Vagina (tissue), 2 donors: ENCODE results near the gene CCR9. TPM values are rescaled to one million over a fixed set of nuclear protein-coding genes. Genes with fewer than 3 reads are reported as not detected.
A peak's percentile ranks its signal among the peaks of the same experiment; 100 is the strongest.

Source experiments
- DNase-seq, 2 donors: peaks; one replicate each; pipeline ENCODE4 v3.0.0-alpha.2; 2017; ENCODE audit errors: extremely low spot score in 2 of 2
- H3K27ac ChIP-seq: fragments of 200-600 bp; sonication (generic); one replicate; pipeline ENCODE4 v1.5.1; 2019
- H3K27me3 ChIP-seq: fragments of 200-600 bp; sonication (generic); one replicate; pipeline ENCODE4 v1.5.1; 2019
- H3K36me3 ChIP-seq, 2 donors: fragments of 200-600 bp; sonication (generic); one replicate each; pipeline ENCODE4 v1.5.1; 2017 to 2019
- H3K4me1 ChIP-seq: fragments of 200-600 bp; sonication (generic); one replicate; pipeline ENCODE4 v1.5.1; 2019
- H3K4me3 ChIP-seq, 2 donors: fragments of 200-600 bp; sonication (generic); 1 replicate in 1 of 2; 2 replicates in 1 of 2; pipeline ENCODE4 v1.5.1; 2016 to 2019
- H3K9me3 ChIP-seq: fragments of 200-600 bp; sonication (generic); one replicate; pipeline ENCODE4 v1.5.1; 2019
- POLR2A ChIP-seq, 2 donors: fragments of 450-650 bp; IDR thresholded peaks; one replicate each; pipeline ENCODE4 v1.6.1; 2017; ENCODE audit warnings: antibody characterized with exemption in 2 of 2, mild to moderate bottlenecking in 2 of 2, moderate library complexity in 2 of 2
- POLR2AphosphoS5 ChIP-seq, 2 donors: sonication (generic); formaldehyde crosslinking; IDR thresholded peaks; one replicate each; pipeline ENCODE4 v1.9.0; 2017; ENCODE audit warnings: antibody characterized with exemption in 2 of 2, mild to moderate bottlenecking in 2 of 2, low read depth in 1 of 2; ENCODE audit not compliant: insufficient read depth in 1 of 2
- intact Hi-C: fragments of 100-400 bp; cut with DNase I; formaldehyde crosslinking; loops from one replicate; pipeline ENCODE4 v1.15.1; 2023
- small RNA-seq: library from RNA; depleted of rRNA; stranded (forward); fragments of <200 nt; gene quantifications from one replicate; pipeline ENCODE3, GENCODE V24; 2016
- total RNA-seq: library from RNA; depleted of rRNA; stranded (reverse); fragments of >200 nt; gene quantifications from one replicate; pipeline ENCODE4 v1.2.3, GENCODE V29; 2016
- TF ChIP-seq, protein P1 (sequence below), 3 experiments: fragments of 450-650 bp in 2 of 3; fragments of 200-600 bp in 1 of 3; sonication (generic) in 1 of 3; IDR thresholded peaks; one replicate each; pipeline ENCODE4 v1.5.1; 2017 to 2019; ENCODE audit warnings: antibody characterized with exemption in 3 of 3, mild to moderate bottlenecking in 2 of 3, moderate library complexity in 2 of 3

CCR9 gene
- total RNA-seq, 1 donor from 2014 or later = not detected

GRCh38 chr3:45949432-45949831 is 63.1 kb downstream of the CCR9 start:
- Histone ChIP-seq H3K9me3 (no peaks in the 10 kb centered on the region), H3K36me3 (peaks cover 0 to 58% of the 10 kb centered on the region in 2 donors), H3K27ac (peak overlapping the region; percentile 79), H3K4me1 (peaks cover 45% of the 10 kb centered on the region), H3K4me3 (no peak overlapping the region), H3K27me3 (no peaks in the 10 kb centered on the region)
- TF ChIP-seq, protein P1, sequence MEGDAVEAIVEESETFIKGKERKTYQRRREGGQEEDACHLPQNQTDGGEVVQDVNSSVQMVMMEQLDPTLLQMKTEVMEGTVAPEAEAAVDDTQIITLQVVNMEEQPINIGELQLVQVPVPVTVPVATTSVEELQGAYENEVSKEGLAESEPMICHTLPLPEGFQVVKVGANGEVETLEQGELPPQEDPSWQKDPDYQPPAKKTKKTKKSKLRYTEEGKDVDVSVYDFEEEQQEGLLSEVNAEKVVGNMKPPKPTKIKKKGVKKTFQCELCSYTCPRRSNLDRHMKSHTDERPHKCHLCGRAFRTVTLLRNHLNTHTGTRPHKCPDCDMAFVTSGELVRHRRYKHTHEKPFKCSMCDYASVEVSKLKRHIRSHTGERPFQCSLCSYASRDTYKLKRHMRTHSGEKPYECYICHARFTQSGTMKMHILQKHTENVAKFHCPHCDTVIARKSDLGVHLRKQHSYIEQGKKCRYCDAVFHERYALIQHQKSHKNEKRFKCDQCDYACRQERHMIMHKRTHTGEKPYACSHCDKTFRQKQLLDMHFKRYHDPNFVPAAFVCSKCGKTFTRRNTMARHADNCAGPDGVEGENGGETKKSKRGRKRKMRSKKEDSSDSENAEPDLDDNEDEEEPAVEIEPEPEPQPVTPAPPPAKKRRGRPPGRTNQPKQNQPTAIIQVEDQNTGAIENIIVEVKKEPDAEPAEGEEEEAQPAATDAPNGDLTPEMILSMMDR (IDR thresholded peaks at IDR 0.05) = no peak
- TF ChIP-seq POLR2A (IDR thresholded peaks at IDR 0.05) (no peak), POLR2AphosphoS5 (IDR thresholded peaks at IDR 0.05; ENCODE audit: insufficient read depth in 1 of 2, low read depth in 1 of 2) (no peak)
- no peak for DNase-seq
- intact Hi-C loops = no loop called here

GRCh38 chr3:45950131-45950530 is 63.8 kb downstream of the CCR9 start:
- Histone ChIP-seq H3K4me3 (no peak overlapping the region), H3K27me3 (no peaks in the 10 kb centered on the region), H3K36me3 (peaks cover 0 to 65% of the 10 kb centered on the region in 2 donors), H3K9me3 (no peaks in the 10 kb centered on the region), H3K4me1 (peaks cover 45% of the 10 kb centered on the region), H3K27ac (peak overlapping the region; percentile 79)
- no peak for TF ChIP-seq POLR2A (IDR thresholded peaks at IDR 0.05)
- intact Hi-C loops = no loop called here
- DNase-seq = no peak

DNA sequence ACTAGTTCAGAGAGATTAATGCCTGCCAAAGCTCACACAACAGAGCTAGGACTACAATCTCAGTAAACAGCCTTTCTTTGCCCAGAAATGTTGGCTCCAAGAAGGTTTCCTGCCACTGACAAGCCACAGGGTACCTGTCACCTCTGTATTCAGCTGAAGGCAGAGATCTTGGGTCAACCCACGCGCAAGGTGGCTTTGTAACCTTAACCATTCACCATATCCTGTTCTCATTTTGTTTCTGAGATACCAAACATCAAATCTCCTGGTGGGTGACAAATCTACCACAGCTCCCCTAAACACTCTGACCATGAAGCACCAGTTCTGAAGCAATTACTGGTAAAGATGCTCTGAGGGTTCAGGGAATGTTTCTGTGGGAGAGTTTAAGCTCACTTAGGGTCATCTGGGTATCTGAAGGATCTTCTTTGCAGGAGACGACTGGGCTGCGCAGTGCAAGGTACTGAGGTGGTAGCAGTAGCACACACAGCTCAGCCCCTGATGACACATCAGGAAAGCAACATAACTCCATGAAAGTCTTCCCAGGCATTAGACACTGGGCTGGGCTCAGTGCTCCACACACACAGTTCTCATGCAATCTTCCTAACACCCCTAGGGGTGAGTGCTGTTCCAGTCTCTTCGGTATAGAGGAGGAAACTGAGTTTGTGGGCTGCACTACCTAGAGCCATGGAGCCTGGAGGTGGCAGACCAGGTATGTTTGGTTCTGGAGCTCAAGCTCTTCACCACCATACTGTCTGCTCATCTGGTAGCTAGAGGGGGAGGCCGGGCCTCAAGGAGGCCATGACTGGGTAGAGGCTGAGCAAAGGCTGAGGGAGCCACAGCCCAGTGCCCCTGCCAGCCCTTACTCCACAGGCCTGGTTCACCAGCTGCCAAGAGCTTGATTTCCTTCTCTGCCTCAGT is 64.6 kb downstream of the CCR9 start:
- H3K9me3 ChIP-seq = no peaks in the 10 kb centered on the region
- TF ChIP-seq POLR2A (IDR thresholded peaks at IDR 0.05) (no peak), POLR2AphosphoS5 (IDR thresholded peaks at IDR 0.05; ENCODE audit: insufficient read depth in 1 of 2, low read depth in 1 of 2) (no peak)
- TF ChIP-seq, protein P1 (IDR thresholded peaks at IDR 0.05) = no peak
- intact Hi-C loops = no loop called here
- H3K36me3 ChIP-seq = peaks cover 0 to 73% of the 10 kb centered on the region in 2 donors
- peaks cover 45% of the 10 kb centered on the region for H3K4me1 ChIP-seq
- H3K27me3 ChIP-seq = no peaks in the 10 kb centered on the region
- peak overlapping the region; percentile 79 for H3K27ac ChIP-seq
- no peak overlapping the region for H3K4me3 ChIP-seq
- no peak for DNase-seq

- no peak for DNase-seq
- Histone ChIP-seq H3K9me3 (no peaks in the 10 kb centered on the region), H3K27ac (peak overlapping the region; percentile 79), H3K36me3 (peaks cover 0 to 77% of the 10 kb centered on the region in 2 donors), H3K4me1 (peaks cover 45% of the 10 kb centered on the region), H3K27me3 (no peaks in the 10 kb centered on the region), H3K4me3 (no peak overlapping the region)
- TF ChIP-seq POLR2AphosphoS5 (IDR thresholded peaks at IDR 0.05; ENCODE audit: insufficient read depth in 1 of 2, low read depth in 1 of 2) (no peak), POLR2A (IDR thresholded peaks at IDR 0.05) (no peak)
- TF ChIP-seq, protein P1 (IDR thresholded peaks at IDR 0.05) = no peak
- intact Hi-C loops = no loop called here
Measured at GRCh38 chr3:45951946-45952345, 65.6 kb downstream of the CCR9 start.

DNA sequence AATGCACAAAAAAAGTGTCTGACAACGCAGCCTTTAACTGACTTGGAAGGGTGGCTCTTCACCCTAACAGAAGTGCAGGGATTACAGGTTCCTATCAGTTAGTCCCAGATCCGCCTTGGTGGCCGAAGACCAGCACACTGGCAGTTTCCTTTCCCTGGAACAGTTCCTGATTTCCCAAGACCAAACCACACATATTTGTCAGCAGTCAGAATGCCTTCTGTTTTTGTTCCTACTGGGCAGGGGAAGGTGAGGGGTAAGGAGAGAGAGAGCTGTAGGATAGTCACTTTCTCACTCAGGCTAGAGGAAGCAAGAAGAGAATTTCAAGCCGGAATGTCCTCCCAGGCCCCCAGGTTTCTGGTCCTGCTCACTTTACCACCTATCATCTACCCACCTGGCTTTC is 66.1 kb downstream of the CCR9 start:
- H3K4me1 ChIP-seq = peaks cover 46% of the 10 kb centered on the region
- peaks cover 0 to 73% of the 10 kb centered on the region in 2 donors for H3K36me3 ChIP-seq
- DNase-seq = no peak
- no peak for TF ChIP-seq POLR2AphosphoS5 (IDR thresholded peaks at IDR 0.05; ENCODE audit: insufficient read depth in 1 of 2, low read depth in 1 of 2)
- TF ChIP-seq, protein P1 (IDR thresholded peaks at IDR 0.05) = no peak
- H3K9me3 ChIP-seq = no peaks in the 10 kb centered on the region
- intact Hi-C loops = no loop called here
- no peak overlapping the region for H3K4me3 ChIP-seq
- peak overlapping the region; percentile 79 for H3K27ac ChIP-seq
- H3K27me3 ChIP-seq = no peaks in the 10 kb centered on the region

Small RNAs within 50 kb of the gene (small RNA-seq; reads per million reads assigned to genes)
- not detected for gene RF00019

Other genes with a start within 250 kb of the CCR9 start
- gene SACM1L, start 197.1 kb upstream of the CCR9 start, total RNA-seq = 32.7 TPM
- gene SLC6A20, start 90.0 kb upstream of the CCR9 start, total RNA-seq = 2.9 TPM
- 9.1 TPM for gene LZTFL1, start 44.4 kb upstream of the CCR9 start, total RNA-seq
- gene CXCR6, start 56.9 kb downstream of the CCR9 start, total RNA-seq = 9.6 TPM
- gene FYCO1, start 109.3 kb downstream of the CCR9 start, total RNA-seq = 45.7 TPM
- gene XCR1, start 140.9 kb downstream of the CCR9 start, total RNA-seq = not detected